Measurements from ENCODE around the gene VSX1. TPM values are rescaled to one million over a fixed set of nuclear protein-coding genes. Genes with fewer than 3 reads are reported as not detected.

VSX1 gene
- total RNA-seq, 4 donors from 2014 or later = not detected

- TF ChIP-seq CTCF (IDR thresholded peaks at IDR 0.05) = no peak
- ATAC-seq (ENCODE audit: low FRiP score) (peak; percentile 62), DNase-seq (ENCODE audit: low spot score) (no peak)
Observed at GRCh38 chr20:25052255-25053194, 29.4 kb downstream of the VSX1 start.

- ATAC-seq (ENCODE audit: low FRiP score) (no peak), DNase-seq (ENCODE audit: low spot score) (no peak)
- TF ChIP-seq CTCF (IDR thresholded peaks at IDR 0.05) = no peak
Observed at GRCh38 chr20:25051386-25052155, 30.4 kb downstream of the VSX1 start.

GRCh38 chr20:25050501-25051350, 31.2 kb downstream of the VSX1 start:
- TF ChIP-seq CTCF (IDR thresholded peaks at IDR 0.05) = no peak
- no peak for ATAC-seq (ENCODE audit: low FRiP score)
- no peak for DNase-seq (ENCODE audit: low spot score)

- TF ChIP-seq CTCF (IDR thresholded peaks at IDR 0.05) = no peak
- DNase-seq (ENCODE audit: low spot score) = no peak
Observed at GRCh38 chr20:25050082-25050481, 31.9 kb downstream of the VSX1 start.

GRCh38 chr20:25049261-25050060, 32.5 kb downstream of the VSX1 start:
- DNase-seq (ENCODE audit: low spot score) (no peak), ATAC-seq (ENCODE audit: low FRiP score) (no peak)
- no peak for TF ChIP-seq CTCF (IDR thresholded peaks at IDR 0.05)

More at GRCh38 chr20:25050082-25050481, 31.9 kb downstream of the VSX1 start:
- ATAC-seq (ENCODE audit: low FRiP score) = no peak

- ATAC-seq (ENCODE audit: low FRiP score) (no peak), DNase-seq (ENCODE audit: low spot score) (no peak)
- TF ChIP-seq CTCF (IDR thresholded peaks at IDR 0.05) = no peak
Observed at GRCh38 chr20:25048519-25048952, 33.4 kb downstream of the VSX1 start.
